Measurements from ENCODE around the gene ATXN3.

The ATXN3 gene

GRCh38 chr14:92106143-92106926 is at the start of gene ATXN3:
Gene ATXN3, minus strand, starts transcription at chr14:92106582. Its CDS starts 30 bp downstream, at chr14:92106552.
- peak; percentile 99 for DNase-seq (ENCODE audit: low read depth, low spot score)

GRCh38 chr14:92154283-92154942 is 48.0 kb upstream of the ATXN3 start:
- DNase-seq (ENCODE audit: low read depth, low spot score) = no peak

GRCh38 chr14:92153581-92153980 is 47.2 kb upstream of the ATXN3 start:
- no peak for DNase-seq (ENCODE audit: low read depth, low spot score)

GRCh38 chr14:92144708-92145107 is 38.3 kb upstream of the ATXN3 start:
- DNase-seq (ENCODE audit: low read depth, low spot score) = peak; percentile 23

- DNase-seq (ENCODE audit: low read depth, low spot score) = no peak
Observed at GRCh38 chr14:92143962-92144361, 37.6 kb upstream of the ATXN3 start.

- peak; percentile 42 for DNase-seq (ENCODE audit: low read depth, low spot score)
Observed at GRCh38 chr14:92143309-92143708, 36.9 kb upstream of the ATXN3 start.

- peak; percentile 52 for DNase-seq (ENCODE audit: low read depth, low spot score)
Observed at GRCh38 chr14:92135269-92135668, 28.9 kb upstream of the ATXN3 start.

- DNase-seq (ENCODE audit: low read depth, low spot score) = no peak
Observed at GRCh38 chr14:92134456-92134855, 28.1 kb upstream of the ATXN3 start.

- DNase-seq (ENCODE audit: low read depth, low spot score) = peak; percentile 6
Observed at GRCh38 chr14:92122761-92123160, 16.4 kb upstream of the ATXN3 start.

- peak; percentile 67 for DNase-seq (ENCODE audit: low read depth, low spot score)
Observed at GRCh38 chr14:92122351-92122677, 15.9 kb upstream of the ATXN3 start.

GRCh38 chr14:92121670-92122350 is 15.4 kb upstream of the ATXN3 start, which contains the start of the genes CPSF2 and NDUFB1:
Gene CPSF2, plus strand, starts transcription at chr14:92121969. Its CDS starts 9,016 bp downstream, at chr14:92130985.
Gene NDUFB1, minus strand, starts transcription at chr14:92121706. Its CDS starts 4,069 bp downstream, at chr14:92117637.
- peak; percentile 91 for DNase-seq (ENCODE audit: low read depth, low spot score)

- no peak for DNase-seq (ENCODE audit: low read depth, low spot score)
Observed at GRCh38 chr14:92121207-92121669, 14.9 kb upstream of the ATXN3 start.

- no peak for DNase-seq (ENCODE audit: low read depth, low spot score)
Observed at GRCh38 chr14:92109490-92109889, 3.1 kb upstream of the ATXN3 start.

- no peak for DNase-seq (ENCODE audit: low read depth, low spot score)
Observed at GRCh38 chr14:92108345-92109254, 2.2 kb upstream of the ATXN3 start.

GRCh38 chr14:92105893-92106142 is 564 bp downstream of the ATXN3 start:
- DNase-seq (ENCODE audit: low read depth, low spot score) = no peak

- DNase-seq (ENCODE audit: low read depth, low spot score) = no peak
Observed at GRCh38 chr14:92105073-92105892, 1.1 kb downstream of the ATXN3 start.

- DNase-seq (ENCODE audit: low read depth, low spot score) = no peak
Observed at GRCh38 chr14:92103363-92103989, 2.9 kb downstream of the ATXN3 start.

GRCh38 chr14:92099802-92100201 is 6.6 kb downstream of the ATXN3 start:
- DNase-seq (ENCODE audit: low read depth, low spot score) = peak; percentile 10

- no peak for DNase-seq (ENCODE audit: low read depth, low spot score)
Observed at GRCh38 chr14:92093320-92093719, 13.1 kb downstream of the ATXN3 start.

GRCh38 chr14:92088494-92088893 is 17.9 kb downstream of the ATXN3 start:
- no peak for DNase-seq (ENCODE audit: low read depth, low spot score)

Measured in astrocyte of the hippocampus (primary cell).